Measurements from ENCODE around the gene IGSF9B.

Gene IGSF9B

GRCh38 chr11:133910101-133910500, 46.7 kb downstream of the IGSF9B start:
- no peak for TF ChIP-seq CTCF (IDR thresholded peaks at IDR 0.05; ENCODE audit: borderline replicate concordance, control extremely low read depth, extremely low read depth, insufficient read depth, missing control alignments)
- DNase-seq (ENCODE audit: low spot score): no peak
- in situ Hi-C loops (cut with MboI; ENCODE audit: low sequenced_read_pairs, unreplicated experiment): no loop called here

GRCh38 chr11:133908827-133909226, 47.9 kb downstream of the IGSF9B start:
- TF ChIP-seq CTCF (IDR thresholded peaks at IDR 0.05; ENCODE audit: borderline replicate concordance, control extremely low read depth, extremely low read depth, insufficient read depth, missing control alignments): no peak
- in situ Hi-C loops (cut with MboI; ENCODE audit: low sequenced_read_pairs, unreplicated experiment): no loop called here
- no peak for DNase-seq (ENCODE audit: low spot score)

GRCh38 chr11:133907841-133908241, 48.9 kb downstream of the IGSF9B start:
- no peak for DNase-seq (ENCODE audit: low spot score)
- no peak for TF ChIP-seq CTCF (IDR thresholded peaks at IDR 0.05; ENCODE audit: borderline replicate concordance, control extremely low read depth, extremely low read depth, insufficient read depth, missing control alignments)
- in situ Hi-C loops (cut with MboI; ENCODE audit: low sequenced_read_pairs, unreplicated experiment): no loop called here

- no peak for TF ChIP-seq CTCF (IDR thresholded peaks at IDR 0.05; ENCODE audit: borderline replicate concordance, control extremely low read depth, extremely low read depth, insufficient read depth, missing control alignments)
- in situ Hi-C loops (cut with MboI; ENCODE audit: low sequenced_read_pairs, unreplicated experiment): no loop called here
- DNase-seq (ENCODE audit: low spot score): no peak
Observed at GRCh38 chr11:133907216-133907615, 49.6 kb downstream of the IGSF9B start.

GRCh38 chr11:133906746-133907145, 50.0 kb downstream of the IGSF9B start:
- in situ Hi-C loops (cut with MboI; ENCODE audit: low sequenced_read_pairs, unreplicated experiment): no loop called here
- TF ChIP-seq CTCF (IDR thresholded peaks at IDR 0.05; ENCODE audit: borderline replicate concordance, control extremely low read depth, extremely low read depth, insufficient read depth, missing control alignments): no peak
- DNase-seq (ENCODE audit: low spot score): no peak

GRCh38 chr11:133906241-133906640, 50.5 kb downstream of the IGSF9B start:
- in situ Hi-C loops (cut with MboI; ENCODE audit: low sequenced_read_pairs, unreplicated experiment): no loop called here
- no peak for DNase-seq (ENCODE audit: low spot score)
- no peak for TF ChIP-seq CTCF (IDR thresholded peaks at IDR 0.05; ENCODE audit: borderline replicate concordance, control extremely low read depth, extremely low read depth, insufficient read depth, missing control alignments)

GRCh38 chr11:133905677-133906156, 51.1 kb downstream of the IGSF9B start:
- peak; percentile 32 for DNase-seq (ENCODE audit: low spot score)
- TF ChIP-seq CTCF (IDR thresholded peaks at IDR 0.05; ENCODE audit: borderline replicate concordance, control extremely low read depth, extremely low read depth, insufficient read depth, missing control alignments): no peak
- in situ Hi-C loops (cut with MboI; ENCODE audit: low sequenced_read_pairs, unreplicated experiment): no loop called here

Measured in GM13976 (cell line).